NCI-H69 (cell line): ENCODE data around the gene B4GALT6.

ENCODE experiments used
- DNase-seq: peaks from one replicate; lab custom pipeline; 2025; lab: John Stamatoyannopoulos, UW

Gene B4GALT6

GRCh38 chr18:31633392-31634330, 50.7 kb downstream of the B4GALT6 start:
- DNase-seq: no peak

- no peak for DNase-seq
Observed at GRCh38 chr18:31632356-31632755, 52.0 kb downstream of the B4GALT6 start.

DNA sequence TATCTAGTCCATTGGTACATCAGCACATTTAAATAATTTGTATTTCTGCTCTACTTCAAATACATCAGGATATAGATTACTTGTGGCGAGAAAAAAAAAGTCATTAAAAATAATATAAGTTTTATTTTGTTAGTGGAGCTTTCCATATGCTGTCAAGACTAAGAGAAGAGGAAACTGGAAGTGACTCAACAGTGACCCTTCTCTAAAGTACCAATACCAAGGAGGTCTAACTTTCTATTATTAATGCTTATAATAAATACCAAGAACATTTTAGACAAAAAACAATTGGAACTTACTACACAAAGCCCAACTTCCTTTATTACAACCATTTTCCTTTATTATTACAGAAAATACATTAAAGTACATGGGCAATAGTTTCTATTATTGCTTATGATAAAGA, 52.9 kb downstream of the B4GALT6 start:
- DNase-seq: no peak

DNA sequence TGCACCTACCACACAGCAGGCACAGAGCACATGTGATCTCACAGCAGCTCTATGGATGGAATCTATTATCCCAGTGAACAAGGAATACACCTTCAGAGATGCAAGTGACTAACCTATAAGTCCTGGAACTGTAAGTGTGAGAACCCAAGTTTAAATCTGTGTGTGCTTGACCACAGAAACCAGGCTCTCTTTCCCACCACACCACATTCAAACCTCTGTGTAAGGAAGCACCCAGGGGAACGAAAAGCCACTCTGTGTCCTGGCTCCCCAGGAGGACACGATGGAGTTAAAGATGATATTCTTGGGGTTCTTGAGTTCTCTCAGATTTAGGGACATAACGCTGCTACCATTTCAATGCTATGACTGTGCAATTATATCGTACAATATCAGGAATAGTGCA, 53.8 kb downstream of the B4GALT6 start:
- DNase-seq: no peak

DNA sequence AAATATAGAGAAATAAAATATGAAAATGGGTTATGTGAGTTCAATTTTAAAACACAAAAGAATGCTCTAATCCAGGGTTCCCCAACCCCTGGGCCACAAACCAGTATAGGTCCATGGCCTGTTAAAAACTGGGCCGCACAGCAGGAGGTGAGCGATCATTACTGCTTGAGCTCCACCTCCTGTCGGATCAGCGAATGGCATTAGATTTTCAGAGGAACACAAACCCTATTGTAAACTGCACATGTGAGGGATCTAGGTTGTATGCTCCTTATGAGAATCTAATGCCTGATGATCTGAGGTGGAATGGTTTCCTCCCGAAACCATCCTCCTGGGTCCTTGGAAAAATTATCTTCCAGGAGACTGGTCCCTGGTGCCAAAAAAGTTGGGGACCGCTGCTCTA, 58.0 kb downstream of the B4GALT6 start:
- DNase-seq: no peak

DNA sequence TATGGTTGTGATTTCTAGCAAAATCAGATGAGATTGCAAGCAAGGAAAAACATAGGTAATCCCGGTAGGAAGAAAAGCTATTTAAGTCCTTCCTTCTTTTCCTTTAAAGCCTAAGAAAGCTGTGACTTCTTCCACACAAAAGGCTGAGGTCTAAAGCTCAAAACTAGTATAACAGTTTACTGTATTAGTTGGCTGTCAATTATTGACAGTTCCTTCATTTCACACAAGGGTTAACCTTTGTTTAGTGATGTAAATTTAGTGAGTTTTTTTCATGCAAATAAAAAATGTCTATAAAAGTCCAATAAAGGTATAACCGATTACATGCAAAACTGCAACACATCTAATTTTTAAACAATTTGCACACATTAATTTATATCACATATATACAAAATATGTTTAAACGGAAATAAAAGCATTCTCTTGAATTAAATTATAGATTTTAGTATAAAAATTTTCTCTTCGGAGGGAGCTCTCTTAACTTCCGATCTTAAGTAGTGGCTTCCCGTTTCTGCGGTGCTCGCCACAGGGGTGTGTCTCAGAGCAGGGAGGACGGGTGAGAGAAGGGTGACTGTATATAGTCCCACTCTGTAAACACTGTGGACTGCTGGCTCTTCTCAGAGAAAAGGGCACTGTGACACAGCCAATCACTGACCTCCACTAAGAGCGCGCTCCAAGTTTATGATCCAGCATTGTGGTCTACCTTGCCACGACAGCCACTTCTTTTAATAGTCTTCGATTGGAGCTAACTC, 59.3 kb downstream of the B4GALT6 start:
- DNase-seq: no peak

- peak; percentile 61 for DNase-seq
Observed at GRCh38 chr18:31619291-31619690, 65.1 kb downstream of the B4GALT6 start.

DNA sequence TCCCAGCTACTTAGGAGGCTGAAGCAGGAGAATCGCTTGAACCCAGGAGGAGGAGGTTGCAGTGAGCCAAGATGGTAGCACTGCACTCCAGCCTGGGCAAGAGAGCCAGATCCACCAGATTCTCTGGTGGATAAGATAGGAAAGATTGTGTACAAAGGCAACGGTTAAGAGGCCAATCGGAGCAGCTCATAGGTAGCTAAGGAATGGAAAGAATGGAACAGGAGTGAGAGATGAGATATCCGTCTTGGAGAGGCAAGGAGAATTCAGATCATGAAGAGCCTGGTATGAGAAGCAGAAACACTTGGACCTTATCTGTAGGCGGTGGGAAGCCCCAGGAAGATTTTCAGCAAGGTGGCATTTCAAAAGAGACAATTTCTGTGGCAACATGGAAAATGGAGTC, 65.6 kb downstream of the B4GALT6 start:
- no peak for DNase-seq

DNA sequence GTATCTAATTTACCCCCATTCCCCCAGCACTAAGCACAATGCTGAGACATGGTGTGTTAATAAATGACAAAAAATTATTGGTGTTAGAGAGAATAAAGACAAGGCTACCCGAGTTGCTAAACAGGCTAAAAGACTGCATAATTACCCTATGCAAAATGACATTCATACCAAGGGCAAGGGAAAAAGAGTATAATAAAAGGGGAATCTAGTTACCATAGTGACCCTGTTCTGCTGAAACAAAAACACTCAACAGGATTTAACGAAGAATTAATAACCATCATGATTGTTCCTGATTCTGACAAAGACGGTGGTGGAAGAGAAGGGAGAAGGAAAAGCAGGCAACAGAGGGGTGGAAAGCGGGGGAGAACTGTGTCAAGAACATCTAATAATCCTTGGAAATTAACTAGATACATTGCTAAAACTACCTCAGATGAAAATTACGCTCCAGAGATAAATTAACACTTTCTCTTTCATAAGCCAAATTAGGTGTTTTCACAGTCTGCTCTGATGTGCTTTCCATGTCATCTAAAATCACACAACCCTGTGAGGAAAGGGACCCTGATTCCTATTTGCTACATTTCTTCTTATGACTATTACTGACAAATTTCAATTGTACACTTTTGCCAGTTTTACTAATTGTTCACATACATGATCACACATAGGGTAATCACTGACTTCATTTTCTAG, 67.2 kb downstream of the B4GALT6 start:
- DNase-seq: peak; percentile 29

GRCh38 chr18:31616586-31616985, 67.8 kb downstream of the B4GALT6 start:
- DNase-seq: no peak

DNA sequence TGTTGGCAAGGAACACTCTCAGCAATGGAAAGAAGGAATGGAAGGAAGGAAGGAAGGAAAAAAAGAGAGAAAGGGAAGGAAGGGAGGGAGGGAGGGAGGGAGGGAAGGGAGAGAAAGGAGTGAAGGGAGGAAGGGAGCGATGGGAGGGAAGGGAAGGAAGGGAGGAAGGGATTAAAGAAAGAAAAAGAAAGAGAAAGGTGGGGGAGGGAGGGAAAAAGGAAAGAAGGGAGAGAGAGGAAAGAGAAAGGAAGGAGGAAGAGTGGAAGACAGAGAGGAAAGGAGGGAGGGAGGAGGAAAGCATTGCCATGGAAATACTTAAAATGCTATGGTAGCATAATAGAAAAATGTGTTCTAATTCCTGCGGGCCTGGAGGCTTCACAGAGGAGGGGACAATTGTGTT, 70.3 kb downstream of the B4GALT6 start:
- DNase-seq: no peak

DNA sequence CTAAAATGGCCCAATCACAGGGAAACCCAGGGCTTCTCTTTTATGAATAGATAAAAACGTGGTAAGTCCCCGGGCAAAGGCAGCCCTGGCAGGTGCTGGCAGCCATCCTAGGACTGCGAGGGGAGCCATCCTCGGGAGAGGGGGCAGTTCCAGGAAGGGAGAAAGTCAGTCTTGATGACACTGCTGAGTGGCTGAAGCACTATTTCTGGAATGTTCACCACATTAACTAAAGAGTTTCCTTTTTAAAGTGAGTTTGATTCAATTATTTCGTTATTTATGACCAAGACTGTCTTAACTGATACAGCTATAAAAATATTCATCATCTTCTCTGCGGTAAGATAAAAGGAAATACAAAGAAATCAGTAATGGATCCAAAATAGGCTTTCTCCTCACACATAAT, 72.3 kb downstream of the B4GALT6 start:
- peak; percentile 44 for DNase-seq

GRCh38 chr18:31611511-31611910, 72.9 kb downstream of the B4GALT6 start:
- no peak for DNase-seq

DNA sequence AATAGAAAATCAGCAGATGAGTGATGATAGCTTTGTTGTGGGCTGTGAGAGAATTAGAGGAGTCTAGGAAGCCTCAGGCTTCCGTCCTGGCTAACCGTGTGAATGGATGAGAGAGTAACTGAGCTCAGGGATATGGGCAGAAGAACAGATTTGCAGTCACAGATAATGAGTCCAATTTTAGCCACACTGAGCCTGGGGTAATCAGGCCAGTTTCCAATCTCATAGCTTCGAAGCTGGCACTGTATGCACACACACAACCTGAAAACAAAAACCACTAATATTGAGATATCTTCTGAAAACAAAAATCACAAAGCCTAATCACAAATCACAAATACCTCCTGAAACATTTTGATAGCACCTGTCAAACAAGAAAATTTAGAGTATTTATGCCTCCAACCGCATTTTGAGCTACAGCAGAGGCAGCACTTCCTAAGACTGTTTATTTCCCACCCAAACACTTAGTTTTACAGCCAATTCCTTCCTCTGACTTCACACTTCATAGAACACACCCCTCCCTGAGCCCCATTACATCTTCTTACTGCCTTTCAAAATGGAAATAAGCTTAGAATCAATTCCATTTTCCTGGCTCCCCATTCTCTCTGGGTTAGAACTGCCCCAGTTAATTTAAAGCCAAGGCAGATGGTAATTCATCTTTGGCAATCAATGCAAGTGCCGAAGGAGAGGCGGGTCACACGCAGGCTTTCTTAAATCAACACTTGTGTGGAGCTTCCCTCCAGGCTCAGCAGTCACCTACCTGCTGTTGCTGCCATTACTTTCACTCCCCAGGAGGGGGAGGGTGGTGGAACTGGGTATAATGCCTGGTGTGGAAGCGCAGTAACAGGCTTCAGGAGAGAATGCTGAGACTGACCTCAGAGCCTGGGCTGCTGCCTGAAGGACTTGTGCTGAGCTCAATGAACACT, 73.8 kb downstream of the B4GALT6 start:
- peak; percentile 99 for DNase-seq

DNA sequence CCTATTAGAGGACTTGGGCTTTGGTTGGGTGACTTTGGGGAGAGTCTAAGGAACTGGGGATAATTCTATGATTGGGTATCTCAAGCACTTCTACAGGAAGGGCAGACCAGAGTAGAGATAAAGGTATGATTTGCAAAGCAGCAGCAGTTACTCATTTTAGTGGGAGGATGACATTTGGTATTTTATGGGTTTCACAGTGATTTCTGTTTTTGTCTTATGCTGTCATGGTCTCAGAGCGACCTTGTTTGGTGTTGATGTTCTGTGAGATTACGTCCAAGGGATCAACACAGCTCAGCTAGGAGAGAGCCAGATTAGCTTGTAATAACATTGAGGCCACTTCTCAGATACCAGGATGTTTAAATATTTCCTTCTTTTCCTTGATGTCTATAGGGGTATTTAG, 74.5 kb downstream of the B4GALT6 start:
- no peak for DNase-seq

DNA sequence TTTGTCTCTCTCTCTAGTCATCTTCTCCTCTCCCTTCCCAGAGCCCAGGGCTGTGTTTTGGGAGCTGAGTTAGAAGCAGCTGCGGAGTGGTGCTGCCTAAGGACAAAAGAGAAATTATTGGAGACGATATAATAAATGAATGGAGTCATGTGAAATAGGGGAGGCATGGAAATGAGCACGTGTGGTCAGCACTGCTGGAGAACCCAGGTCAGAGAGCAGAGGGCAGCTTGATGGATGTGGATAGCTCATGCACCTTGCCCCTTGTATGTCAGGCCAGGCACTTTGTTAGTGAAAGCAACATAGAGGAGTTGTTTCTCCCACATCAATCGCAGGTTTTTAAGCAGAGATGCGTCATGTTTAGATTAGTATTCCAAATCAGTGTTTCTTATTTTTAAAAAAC, 77.0 kb downstream of the B4GALT6 start:
- no peak for DNase-seq

- peak; percentile 28 for DNase-seq
Observed at GRCh38 chr18:31606265-31606664, 78.1 kb downstream of the B4GALT6 start.

GRCh38 chr18:31603315-31603714, 81.1 kb downstream of the B4GALT6 start:
- DNase-seq: no peak

- DNase-seq: no peak
Observed at GRCh38 chr18:31598021-31598805, 86.2 kb downstream of the B4GALT6 start.

GRCh38 chr18:31596081-31596872, 88.1 kb downstream of the B4GALT6 start:
- DNase-seq: no peak
